MCF 10A (cell line): Measurements from ENCODE around the gene IL18R1. TPM values are rescaled to one million over a fixed set of nuclear protein-coding genes. Genes with fewer than 3 reads are reported as not detected.

Source experiments
- BruUV-seq: library from RNA; stranded (reverse); fragments of 400-500 nt; replicated peaks from 2 replicates; lab custom pipeline; 2021; lab: Mats Ljungman, UMichigan
- CTCF ChIA-PET: fragments of 300-600 bp; sonication (Branson Sonifier 250); formaldehyde crosslinking; extraction: SDS; loops from one replicate; lab custom pipeline; 2021; ENCODE audit warnings: antibody characterized with exemption, inconsistent platforms; lab: Yijun Ruan, JAX
- POLR2A ChIA-PET: fragments of 300-600, 350-650 bp; sonication (Branson Sonifier 250); formaldehyde crosslinking; extraction: SDS; loops from one replicate; lab custom pipeline; 2020; ENCODE audit warnings: antibody characterized with exemption, inconsistent platforms; lab: Yijun Ruan, JAX
- DNase-seq: peaks from one replicate; pipeline ENCODE4 v3.0.0-alpha.2; 2018; ENCODE audit not compliant: unreplicated experiment
- H3K27ac Mint-ChIP-seq: one replicate; pipeline ENCODE4 v1.8.0; 2022; ENCODE audit warnings: mild to moderate bottlenecking, low read depth, mixed read lengths; ENCODE audit not compliant: unreplicated experiment
- H3K27me3 Mint-ChIP-seq: one replicate; pipeline ENCODE4 v1.8.0; 2022; ENCODE audit warnings: mixed read lengths; ENCODE audit not compliant: insufficient read depth, unreplicated experiment
- H3K36me3 Mint-ChIP-seq: one replicate; pipeline ENCODE4 v1.8.0; 2022; ENCODE audit warnings: mild to moderate bottlenecking, moderate library complexity, mixed read lengths; ENCODE audit not compliant: insufficient read depth, unreplicated experiment
- H3K4me1 Mint-ChIP-seq: one replicate; pipeline ENCODE4 v1.8.0; 2022; ENCODE audit warnings: mixed read lengths; ENCODE audit not compliant: insufficient read depth, unreplicated experiment
- H3K4me3 Mint-ChIP-seq: one replicate; pipeline ENCODE4 v1.8.0; 2022; ENCODE audit warnings: mild to moderate bottlenecking, moderate library complexity, mixed read lengths; ENCODE audit not compliant: unreplicated experiment
- H3K9me3 Mint-ChIP-seq: one replicate; pipeline ENCODE4 v1.8.0; 2022; ENCODE audit warnings: mixed read lengths; ENCODE audit not compliant: unreplicated experiment
- intact Hi-C: fragments of 100-400 bp; cut with micrococcal nuclease; formaldehyde crosslinking; loops from 2 replicates; pipeline ENCODE4 v1.14.1; 2022
- total RNA-seq: library from RNA; stranded (reverse); gene quantifications from 2 replicates; pipeline ENCODE4 v1.2.3, GENCODE V29; 2022
- TF ChIP-seq, protein P1 (sequence below): fragments of 200-600 bp; IDR thresholded peaks from one replicate; pipeline ENCODE4 v1.8.0; 2022; ENCODE audit warnings: antibody characterized with exemption, mild to moderate bottlenecking; ENCODE audit not compliant: unreplicated experiment

The IL18R1 gene
- total RNA-seq, 1 experiment from 2014 or later: 3.5 TPM

DNA sequence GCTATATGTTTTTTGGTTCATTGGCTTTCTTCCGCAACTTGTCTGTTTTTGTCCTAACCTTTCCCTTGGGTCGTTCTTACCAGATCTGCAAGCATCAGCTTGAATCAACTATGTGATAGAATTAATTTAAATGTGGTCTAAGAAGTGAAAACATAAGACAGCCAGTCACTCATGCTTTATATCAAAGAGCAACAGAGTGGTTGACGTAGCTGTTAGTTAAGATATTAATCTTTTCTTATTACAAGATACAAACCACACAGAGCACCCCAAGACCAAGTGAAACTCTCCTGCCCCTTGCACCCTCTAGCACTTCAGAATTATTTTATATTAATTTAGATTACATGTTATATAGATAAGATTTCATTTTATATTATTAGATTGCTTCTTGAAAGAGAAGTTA lies 82.5 kb downstream of the IL18R1 start:
- TF ChIP-seq, protein P1, sequence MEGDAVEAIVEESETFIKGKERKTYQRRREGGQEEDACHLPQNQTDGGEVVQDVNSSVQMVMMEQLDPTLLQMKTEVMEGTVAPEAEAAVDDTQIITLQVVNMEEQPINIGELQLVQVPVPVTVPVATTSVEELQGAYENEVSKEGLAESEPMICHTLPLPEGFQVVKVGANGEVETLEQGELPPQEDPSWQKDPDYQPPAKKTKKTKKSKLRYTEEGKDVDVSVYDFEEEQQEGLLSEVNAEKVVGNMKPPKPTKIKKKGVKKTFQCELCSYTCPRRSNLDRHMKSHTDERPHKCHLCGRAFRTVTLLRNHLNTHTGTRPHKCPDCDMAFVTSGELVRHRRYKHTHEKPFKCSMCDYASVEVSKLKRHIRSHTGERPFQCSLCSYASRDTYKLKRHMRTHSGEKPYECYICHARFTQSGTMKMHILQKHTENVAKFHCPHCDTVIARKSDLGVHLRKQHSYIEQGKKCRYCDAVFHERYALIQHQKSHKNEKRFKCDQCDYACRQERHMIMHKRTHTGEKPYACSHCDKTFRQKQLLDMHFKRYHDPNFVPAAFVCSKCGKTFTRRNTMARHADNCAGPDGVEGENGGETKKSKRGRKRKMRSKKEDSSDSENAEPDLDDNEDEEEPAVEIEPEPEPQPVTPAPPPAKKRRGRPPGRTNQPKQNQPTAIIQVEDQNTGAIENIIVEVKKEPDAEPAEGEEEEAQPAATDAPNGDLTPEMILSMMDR: no peak
- H3K9me3 Mint-ChIP-seq: no peaks in the 10 kb centered on the region
- intact Hi-C loops: no loop called here
- no peak overlapping the region for H3K27ac Mint-ChIP-seq
- ChIA-PET POLR2A (interaction anchor here (1.7 kb wide), 1 partner anchor 77 kb away, joined by 4 read pairs; no protein-coding TSS in a partner anchor), CTCF (interaction anchor here (0.6 to 1.8 kb wide), 6 partner anchors 9 to 197 kb away, joined by 3 to 8 read pairs (median 4); partner anchors contain the start of gene IL18R1)
- no peak overlapping the region for H3K4me3 Mint-ChIP-seq
- H3K36me3 Mint-ChIP-seq: no peaks in the 10 kb centered on the region
- no peaks in the 10 kb centered on the region for H3K27me3 Mint-ChIP-seq
- no peak for DNase-seq
- BruUV-seq: no TSS peak
- H3K4me1 Mint-ChIP-seq: peaks cover 11% of the 10 kb centered on the region

DNA sequence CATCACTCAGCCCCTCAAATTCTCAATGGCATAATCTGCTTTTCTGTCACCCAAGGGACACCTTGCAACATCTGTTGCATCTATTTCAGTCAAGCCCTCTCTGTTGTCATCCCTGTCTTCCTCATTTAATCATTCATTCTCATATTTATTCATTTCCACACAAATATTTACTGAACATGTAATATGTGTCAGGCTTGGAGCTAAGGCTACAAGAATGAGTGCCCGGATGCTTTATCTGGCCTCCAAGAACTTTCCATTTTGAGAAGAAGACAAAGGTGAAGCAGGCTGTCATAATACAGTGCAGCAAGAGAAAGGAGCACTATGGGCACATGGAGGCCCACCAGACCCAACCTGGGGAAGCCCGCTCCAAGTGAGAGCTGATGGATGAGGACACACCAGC lies 83.0 kb downstream of the IL18R1 start:
- no peak for DNase-seq
- no TSS peak for BruUV-seq
- no peaks in the 10 kb centered on the region for H3K9me3 Mint-ChIP-seq
- TF ChIP-seq, protein P1: no peak
- intact Hi-C loops: no loop called here
- no peak overlapping the region for H3K27ac Mint-ChIP-seq
- CTCF ChIA-PET: interaction anchor here (0.6 to 1.8 kb wide), 9 partner anchors 10 to 1633 kb away, joined by 3 to 8 read pairs (median 4); partner anchors contain the start of gene IL18R1
- H3K4me3 Mint-ChIP-seq: no peak overlapping the region
- POLR2A ChIA-PET: interaction anchor here (0.6 to 1.7 kb wide), 4 partner anchors 15 to 1263 kb away, joined by 3 to 4 read pairs (median 3); no protein-coding TSS in a partner anchor
- H3K36me3 Mint-ChIP-seq: no peaks in the 10 kb centered on the region
- peaks cover 12% of the 10 kb centered on the region for H3K4me1 Mint-ChIP-seq
- H3K27me3 Mint-ChIP-seq: no peaks in the 10 kb centered on the region

DNA sequence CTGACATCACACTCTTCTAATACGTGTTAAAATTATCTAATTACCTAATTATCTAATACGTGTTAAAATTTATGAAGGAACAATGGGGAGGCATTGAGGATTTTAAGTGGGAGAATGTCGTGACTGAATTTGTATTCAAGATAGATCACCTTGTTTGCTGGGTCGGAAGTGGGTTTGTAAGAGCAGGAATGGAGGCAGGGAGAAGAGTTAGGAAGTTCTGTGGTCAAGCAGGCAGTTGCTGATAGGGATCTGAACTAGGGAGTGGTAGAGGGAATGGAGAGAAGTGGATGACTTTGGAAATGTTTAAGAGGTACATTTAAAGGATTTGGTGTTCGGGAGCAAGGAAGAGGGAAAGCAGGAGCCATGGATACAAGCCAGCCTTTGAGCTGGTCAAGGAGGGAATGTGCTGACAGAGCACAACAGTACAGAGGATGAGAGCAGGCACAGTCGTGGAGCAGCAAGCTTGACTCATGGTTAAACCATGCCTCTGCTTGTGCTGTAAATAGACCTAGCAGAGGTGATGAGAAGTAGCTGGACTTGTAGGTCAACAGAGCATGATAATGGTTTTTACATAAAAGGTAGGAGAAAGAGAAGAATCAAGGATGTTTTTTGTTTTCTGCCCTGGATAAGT lies 83.6 kb downstream of the IL18R1 start:
- DNase-seq: peak; percentile 51
- BruUV-seq: no TSS peak
- TF ChIP-seq, protein P1: no peak
- POLR2A ChIA-PET: interaction anchor here (0.6 to 1.7 kb wide), 7 partner anchors 15 to 1263 kb away, joined by 3 to 4 read pairs (median 3); no protein-coding TSS in a partner anchor
- H3K4me3 Mint-ChIP-seq: no peak overlapping the region
- H3K9me3 Mint-ChIP-seq: no peaks in the 10 kb centered on the region
- H3K27me3 Mint-ChIP-seq: no peaks in the 10 kb centered on the region
- intact Hi-C loops: no loop called here
- CTCF ChIA-PET: interaction anchor here (0.6 to 1.8 kb wide), 11 partner anchors 10 to 1634 kb away, joined by 3 to 8 read pairs (median 4); partner anchors contain the start of gene IL18R1
- peaks cover 12% of the 10 kb centered on the region for H3K4me1 Mint-ChIP-seq
- no peaks in the 10 kb centered on the region for H3K36me3 Mint-ChIP-seq
- no peak overlapping the region for H3K27ac Mint-ChIP-seq
